ENCODE data around the gene SPG21.

Gene SPG21

GRCh38 chr15:64991536-64992135 is 1.9 kb upstream of the SPG21 start:
- DNase-seq (ENCODE audit: low read depth), result no peak

- no peak for DNase-seq (ENCODE audit: low read depth)
Observed at GRCh38 chr15:64990168-64990470, 405 bp upstream of the SPG21 start.

- no peak for DNase-seq (ENCODE audit: low read depth)
Observed at GRCh38 chr15:64987136-64987535, 2.6 kb downstream of the SPG21 start.

- no peak for DNase-seq (ENCODE audit: low read depth)
Observed at GRCh38 chr15:64985366-64986033, 4.2 kb downstream of the SPG21 start.

- DNase-seq (ENCODE audit: low read depth), result no peak
Observed at GRCh38 chr15:64982472-64982871, 7.2 kb downstream of the SPG21 start.

GRCh38 chr15:64981812-64982431 is 7.8 kb downstream of the SPG21 start:
- no peak for DNase-seq (ENCODE audit: low read depth)

- DNase-seq (ENCODE audit: low read depth), result no peak
Observed at GRCh38 chr15:64979252-64979710, 10.4 kb downstream of the SPG21 start.

- no peak for DNase-seq (ENCODE audit: low read depth)
Observed at GRCh38 chr15:64975390-64975789, 14.3 kb downstream of the SPG21 start.

- DNase-seq (ENCODE audit: low read depth), result no peak
Observed at GRCh38 chr15:64970698-64971097, 19.0 kb downstream of the SPG21 start.

GRCh38 chr15:64969401-64969800 is 20.3 kb downstream of the SPG21 start:
- DNase-seq (ENCODE audit: low read depth), result no peak

GRCh38 chr15:64961013-64961412 is 28.7 kb downstream of the SPG21 start:
- no peak for DNase-seq (ENCODE audit: low read depth)

- no peak for DNase-seq (ENCODE audit: low read depth)
Observed at GRCh38 chr15:64960153-64960552, 29.6 kb downstream of the SPG21 start.

GRCh38 chr15:64959128-64959527 is 30.6 kb downstream of the SPG21 start:
- no peak for DNase-seq (ENCODE audit: low read depth)

GRCh38 chr15:64954395-64954794 is 35.3 kb downstream of the SPG21 start:
- no peak for DNase-seq (ENCODE audit: low read depth)

- DNase-seq (ENCODE audit: low read depth), result no peak
Observed at GRCh38 chr15:64951777-64952418, 37.8 kb downstream of the SPG21 start.

- no peak for DNase-seq (ENCODE audit: low read depth)
Observed at GRCh38 chr15:64950888-64951287, 38.8 kb downstream of the SPG21 start.

- DNase-seq (ENCODE audit: low read depth), result no peak
Observed at GRCh38 chr15:64949383-64950186, 40.1 kb downstream of the SPG21 start.

- no peak for DNase-seq (ENCODE audit: low read depth)
Observed at GRCh38 chr15:64948916-64949315, 40.8 kb downstream of the SPG21 start.

GRCh38 chr15:64947211-64947610 is 42.5 kb downstream of the SPG21 start:
- no peak for DNase-seq (ENCODE audit: low read depth)

- DNase-seq (ENCODE audit: low read depth), result no peak
Observed at GRCh38 chr15:64944961-64945360, 44.8 kb downstream of the SPG21 start.

- DNase-seq (ENCODE audit: low read depth), result no peak
Observed at GRCh38 chr15:64943512-64944225, 46.0 kb downstream of the SPG21 start.

- no peak for DNase-seq (ENCODE audit: low read depth)
Observed at GRCh38 chr15:64942356-64942755, 47.4 kb downstream of the SPG21 start.

All from stimulated activated CD8-positive, alpha-beta memory T cell treated with anti-CD3 and anti-CD28 coated beads, Interleukin-12 subunit alpha, Interleukin-12 subunit beta, amount 100 ng/mL, for 4 hours (primary cell).